GM18868 (cell line): ENCODE data around the gene FBXO42.

Experiments
- ATAC-seq: cut with Tn5 transposase; IDR thresholded peaks from one replicate; pipeline ENCODE4 v1.9.1; 2021; ENCODE audit warnings: mild to moderate bottlenecking, moderate library complexity; ENCODE audit not compliant: unreplicated experiment

Gene FBXO42

DNA sequence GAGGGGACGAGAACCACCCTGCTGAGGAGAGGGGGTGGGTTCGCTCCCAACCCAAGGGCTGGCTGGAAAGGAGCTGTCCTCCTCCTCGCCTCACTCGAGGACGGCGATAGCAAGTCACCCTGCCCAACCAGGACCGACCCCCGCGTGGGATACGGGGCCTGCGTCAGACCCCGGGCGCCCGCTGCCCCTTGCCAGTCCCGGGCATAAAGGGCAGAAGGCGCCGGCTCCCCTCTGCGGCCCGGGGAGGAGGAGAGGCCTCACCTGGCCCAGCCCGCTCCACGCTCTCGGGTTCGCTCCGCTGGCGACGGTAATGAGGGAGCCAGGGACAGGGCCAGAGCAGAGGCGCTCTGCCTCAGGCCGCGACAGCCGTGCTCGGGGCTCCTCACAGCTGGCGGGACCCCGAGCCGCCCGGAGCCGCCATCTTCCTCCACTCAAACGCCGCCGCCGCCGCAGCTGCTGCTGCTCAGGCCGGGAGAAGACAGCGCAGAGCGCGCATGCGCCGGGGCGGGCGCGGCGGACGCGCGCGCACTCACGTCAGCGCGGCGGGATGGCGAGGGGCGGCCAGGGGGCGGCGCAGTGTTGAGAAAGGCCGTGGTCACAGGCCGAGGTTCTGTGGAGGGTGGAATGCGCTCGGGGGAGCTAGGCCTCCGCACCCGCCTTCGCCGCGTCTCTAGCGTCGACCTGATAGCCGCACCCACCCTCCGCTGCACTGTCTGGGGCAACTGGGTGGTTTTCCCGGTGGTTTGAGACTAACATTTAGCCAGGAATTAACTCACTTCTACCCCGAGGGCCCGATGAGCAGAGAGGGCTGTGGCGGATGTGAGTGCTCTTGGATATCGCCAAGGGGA lies at the start of gene FBXO42:
Gene FBXO42, minus strand, starts transcription at position 487 of the 848 bp plus-strand sequence. CDS start 37,062 bp downstream, outside the sequence.
- peak; percentile 85 for ATAC-seq

DNA sequence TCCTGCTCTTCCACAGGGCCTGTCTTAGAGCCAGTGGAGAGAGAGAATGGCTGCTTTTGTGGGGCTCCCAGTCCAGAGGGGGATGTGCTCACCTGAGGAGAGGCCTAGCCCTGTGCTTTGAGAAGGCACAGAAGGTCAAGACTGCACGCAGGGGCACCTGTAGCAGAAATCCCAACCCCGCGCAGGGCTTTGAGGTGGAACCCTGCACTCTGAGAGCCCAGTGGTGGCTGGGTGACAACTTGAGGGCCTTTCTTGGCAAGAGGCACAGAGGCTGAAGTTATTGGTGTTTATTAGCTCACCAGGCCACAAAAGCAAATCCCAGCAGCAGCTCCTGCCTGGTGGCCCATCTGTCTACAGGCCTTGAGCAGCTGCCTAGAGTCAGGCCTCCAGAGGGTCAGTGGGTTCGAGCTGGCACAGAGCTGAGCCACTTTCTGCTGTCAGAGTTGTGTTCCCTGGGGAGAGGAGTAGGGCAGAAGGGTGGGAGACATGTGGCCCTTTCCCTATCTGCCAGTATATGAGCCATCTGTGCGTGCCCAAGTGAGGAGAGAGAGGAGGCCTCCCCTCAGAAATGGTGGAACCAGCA lies 46.2 kb upstream of the FBXO42 start:
- no peak for ATAC-seq

DNA sequence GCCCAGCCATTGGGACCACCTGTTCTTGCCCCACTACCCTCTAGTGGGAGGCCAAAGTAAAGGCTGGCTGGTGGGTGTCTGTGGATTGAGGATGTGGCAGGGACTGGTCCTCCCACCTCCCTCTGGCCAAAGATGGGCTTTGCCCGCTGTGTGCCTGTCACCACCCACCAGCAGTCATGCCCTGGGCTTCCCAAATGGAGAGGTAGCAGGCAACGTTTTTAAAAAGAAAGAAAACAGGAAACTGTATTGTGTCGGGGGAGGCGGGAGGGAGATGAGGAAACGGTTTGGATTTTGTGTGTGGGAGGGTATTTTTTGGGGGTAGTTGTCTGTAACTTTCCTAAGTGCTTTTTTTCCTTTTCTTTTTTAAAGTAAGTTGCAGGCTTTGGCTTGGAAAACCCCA lies 44.8 kb upstream of the FBXO42 start:
- ATAC-seq, result no peak

DNA sequence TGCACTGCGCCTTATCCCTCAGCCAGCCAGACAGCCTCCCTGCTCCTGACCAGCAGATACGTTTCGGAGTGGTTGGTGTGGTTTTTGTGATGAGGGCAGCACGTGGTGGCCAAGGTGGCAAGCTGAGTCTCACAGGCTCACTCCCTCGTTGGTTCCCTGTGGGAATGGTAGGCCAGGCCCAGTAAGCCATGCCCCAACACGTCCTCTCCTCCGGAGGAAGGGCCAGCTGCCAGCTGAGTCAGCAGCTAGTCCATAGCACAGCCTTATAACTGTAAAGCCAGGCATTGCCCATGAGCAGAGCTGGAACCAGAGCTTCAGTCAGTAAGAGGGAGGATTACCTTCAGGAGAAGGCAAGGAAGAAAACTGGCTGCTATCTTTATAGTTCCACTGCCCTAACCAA lies 44.3 kb upstream of the FBXO42 start:
- ATAC-seq, result no peak

DNA sequence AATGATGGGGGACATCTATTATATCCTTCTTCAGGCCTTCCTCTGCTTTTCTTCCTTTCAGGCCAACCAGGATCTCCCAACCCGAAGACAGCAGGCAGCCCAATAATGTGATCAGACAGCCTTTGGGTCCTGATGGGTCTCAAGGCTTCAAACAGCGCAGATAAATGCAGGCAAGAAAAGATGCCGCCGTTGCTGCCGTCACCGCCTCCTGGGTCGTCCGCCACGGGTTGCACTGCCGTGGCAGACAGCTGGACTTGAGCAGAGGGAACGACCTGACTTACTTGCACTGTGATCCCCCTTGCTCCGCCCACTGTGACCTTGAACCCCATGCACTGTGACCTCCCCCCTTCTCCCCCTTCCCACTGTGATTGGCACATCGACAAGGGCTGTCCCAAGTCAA lies 42.7 kb upstream of the FBXO42 start:
- ATAC-seq, result no peak

DNA sequence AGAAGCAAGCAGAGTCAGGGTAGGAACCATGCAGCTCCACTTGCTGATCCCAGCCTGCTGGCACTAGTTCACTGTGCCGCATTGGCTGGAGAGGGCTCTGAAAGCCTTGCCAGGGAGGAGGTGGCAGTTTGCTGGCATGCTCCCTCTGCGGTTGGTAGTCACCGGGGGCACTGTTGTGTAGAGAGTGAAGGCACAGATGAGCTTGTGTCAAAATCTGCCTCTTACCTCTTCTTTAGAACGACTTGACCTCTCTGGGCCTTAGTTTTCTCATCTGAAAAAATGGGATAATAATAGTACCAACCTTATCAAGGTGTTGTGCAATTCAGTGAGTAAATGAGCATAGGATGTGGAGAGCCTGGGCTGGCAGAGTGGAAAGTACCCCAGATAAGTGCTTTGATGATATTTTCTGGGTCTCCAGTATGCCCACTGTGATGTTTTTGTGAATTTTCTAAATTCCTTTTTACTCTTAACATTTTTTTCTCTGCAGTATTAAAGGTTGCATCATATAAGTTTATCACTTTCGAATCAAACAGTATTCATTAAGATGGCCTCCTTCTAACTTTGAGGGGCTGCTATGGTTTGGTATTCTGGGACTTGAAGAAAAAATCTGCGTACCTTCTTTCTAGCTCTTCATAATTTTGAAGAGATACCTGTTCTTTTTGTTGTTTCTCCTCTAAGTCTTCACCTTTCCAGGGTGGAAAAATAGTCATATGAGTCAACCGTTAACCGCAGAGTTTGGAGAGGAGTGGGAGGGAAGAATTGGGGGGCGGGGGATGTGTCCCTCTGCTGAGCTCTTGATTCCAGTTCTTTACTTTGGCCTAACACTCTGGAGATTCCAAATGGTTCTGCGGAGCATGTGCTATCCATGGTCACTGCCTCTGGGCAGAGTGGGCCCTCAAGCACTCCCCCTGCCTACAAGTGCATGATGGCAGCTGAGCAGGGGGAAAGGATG lies 41.6 kb upstream of the FBXO42 start:
- ATAC-seq, result no peak

DNA sequence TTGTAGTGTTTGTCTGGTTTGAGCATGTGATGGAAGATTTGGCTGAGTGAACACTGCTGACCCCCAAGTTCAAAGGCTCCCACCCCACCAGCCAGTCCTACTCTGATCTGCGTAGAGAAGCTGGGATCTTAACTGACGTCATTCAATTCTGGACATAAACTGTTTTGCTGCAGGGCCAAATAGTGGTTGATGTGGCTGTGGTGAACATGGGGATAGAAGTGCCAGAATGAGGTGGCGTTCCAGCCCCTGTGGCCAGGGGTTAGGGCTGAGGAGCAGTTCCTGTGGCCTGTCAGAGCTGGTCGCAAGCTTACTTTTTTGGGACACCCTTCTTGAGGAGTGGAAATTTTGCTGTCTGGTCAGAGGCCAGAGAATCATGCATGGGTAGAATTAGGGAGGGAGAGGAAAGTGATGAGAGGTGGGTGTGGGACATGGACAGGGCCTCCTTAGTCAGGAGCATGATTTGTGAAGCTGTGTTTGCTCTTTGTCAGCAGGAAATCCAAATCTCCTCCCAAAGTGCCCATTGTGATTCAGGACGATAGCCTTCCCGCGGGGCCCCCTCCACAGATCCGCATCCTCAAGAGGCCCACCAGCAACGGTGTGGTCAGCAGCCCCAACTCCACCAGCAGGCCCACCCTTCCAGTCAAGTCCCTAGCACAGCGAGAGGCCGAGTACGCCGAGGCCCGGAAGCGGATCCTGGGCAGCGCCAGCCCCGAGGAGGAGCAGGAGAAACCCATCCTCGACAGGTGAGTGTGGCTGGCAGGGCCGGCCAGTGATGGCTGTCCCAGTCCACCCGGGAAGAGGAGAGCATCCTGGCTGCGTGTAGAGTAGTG lies 40.7 kb upstream of the FBXO42 start:
- no peak for ATAC-seq

DNA sequence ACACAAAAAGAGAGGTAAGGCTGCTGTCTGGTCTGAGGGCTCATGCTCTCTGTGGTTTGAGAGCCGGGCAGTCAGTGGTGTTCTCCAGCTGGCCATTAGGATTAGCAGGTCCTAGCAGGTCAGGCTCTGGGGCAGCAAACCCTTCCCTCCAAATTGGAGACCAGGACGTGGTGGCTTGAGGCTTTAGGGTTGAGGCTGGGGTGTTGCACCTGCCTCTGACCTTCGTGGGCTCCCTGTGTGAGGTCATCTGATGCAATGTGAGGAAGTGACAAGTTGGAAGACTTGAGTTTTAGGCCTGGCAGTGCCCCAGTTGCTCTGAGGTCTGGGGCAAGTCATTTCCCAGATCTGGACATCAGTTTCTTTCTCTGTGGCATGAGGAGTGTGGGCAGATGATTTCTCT lies 39.1 kb upstream of the FBXO42 start:
- no peak for ATAC-seq

DNA sequence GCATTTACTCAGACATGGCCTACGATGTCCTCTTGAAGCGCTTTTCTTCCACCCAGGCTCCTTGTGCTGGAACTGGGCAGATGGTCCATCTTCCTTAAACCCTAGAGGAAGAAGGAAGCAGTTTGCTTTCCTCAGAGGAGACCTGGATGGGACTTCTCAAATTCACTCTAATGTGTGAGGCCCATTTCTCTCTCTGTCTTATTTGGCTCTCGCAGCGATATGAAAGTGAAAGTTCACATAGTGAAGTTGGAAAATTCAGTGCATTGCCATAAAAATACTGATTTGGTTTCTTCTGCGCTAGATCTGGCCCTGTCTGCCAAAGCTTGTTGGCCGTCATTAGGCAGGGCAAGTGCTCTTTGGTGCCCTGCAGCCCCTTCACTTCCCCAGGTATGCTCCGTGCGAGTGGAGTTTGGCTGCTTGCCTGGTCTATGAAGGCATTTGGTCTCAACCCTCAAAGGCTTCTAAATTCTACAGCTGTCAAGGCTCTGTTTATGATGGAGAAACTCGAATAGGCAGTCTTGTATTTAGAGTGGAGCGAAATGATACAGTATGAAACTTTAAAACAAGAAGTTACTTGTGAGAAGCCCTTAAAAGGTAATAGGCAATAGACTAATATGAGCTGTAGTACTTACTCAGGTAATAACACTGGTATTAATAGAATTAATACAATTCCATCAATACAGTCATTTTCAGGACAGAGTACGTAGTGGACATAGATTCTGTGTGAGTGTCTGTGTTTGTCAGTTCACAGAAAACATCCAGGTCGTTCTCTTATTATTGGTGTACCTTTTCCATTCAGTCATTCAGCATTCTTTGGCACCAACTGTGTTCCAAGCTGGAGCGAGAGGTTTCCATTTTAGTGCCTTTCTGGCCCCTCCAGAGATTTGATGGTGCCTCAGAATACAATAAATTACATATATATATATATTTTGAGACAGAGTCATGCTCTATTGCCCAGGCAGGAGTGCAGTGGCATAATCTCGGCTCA lies 35.2 kb upstream of the FBXO42 start:
- peak; percentile 55 for ATAC-seq

DNA sequence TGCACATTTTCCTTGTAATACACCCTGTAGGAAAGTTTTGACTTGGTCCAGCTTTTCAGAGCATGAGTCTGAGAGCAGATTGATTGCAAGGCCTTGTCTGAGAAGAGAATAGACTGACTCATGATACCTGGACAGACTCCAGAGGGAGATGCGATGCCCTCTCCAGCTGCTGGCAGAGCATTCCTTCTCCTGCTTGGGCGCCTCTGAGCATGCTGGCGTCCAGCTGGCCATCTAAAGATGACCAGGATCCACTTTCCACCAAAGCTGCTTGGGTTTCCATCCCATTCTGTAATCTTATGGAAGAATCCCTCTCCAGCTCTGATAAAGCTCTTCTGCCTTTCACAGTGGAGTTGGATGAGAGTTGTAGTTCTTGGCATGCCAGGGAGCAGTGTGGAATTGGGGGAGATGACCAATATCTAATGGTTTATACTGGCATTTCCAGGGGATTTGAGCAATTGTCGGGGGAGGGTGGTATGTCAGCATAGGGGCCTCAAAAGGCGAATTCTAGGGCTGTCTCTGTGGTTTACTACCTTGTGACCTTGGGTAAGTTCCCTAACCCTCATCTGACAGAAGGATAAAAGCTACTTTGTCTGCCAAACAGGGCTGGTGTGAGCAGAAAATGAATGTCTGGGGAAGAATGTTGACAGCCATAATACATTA lies 34.3 kb upstream of the FBXO42 start:
- no peak for ATAC-seq

DNA sequence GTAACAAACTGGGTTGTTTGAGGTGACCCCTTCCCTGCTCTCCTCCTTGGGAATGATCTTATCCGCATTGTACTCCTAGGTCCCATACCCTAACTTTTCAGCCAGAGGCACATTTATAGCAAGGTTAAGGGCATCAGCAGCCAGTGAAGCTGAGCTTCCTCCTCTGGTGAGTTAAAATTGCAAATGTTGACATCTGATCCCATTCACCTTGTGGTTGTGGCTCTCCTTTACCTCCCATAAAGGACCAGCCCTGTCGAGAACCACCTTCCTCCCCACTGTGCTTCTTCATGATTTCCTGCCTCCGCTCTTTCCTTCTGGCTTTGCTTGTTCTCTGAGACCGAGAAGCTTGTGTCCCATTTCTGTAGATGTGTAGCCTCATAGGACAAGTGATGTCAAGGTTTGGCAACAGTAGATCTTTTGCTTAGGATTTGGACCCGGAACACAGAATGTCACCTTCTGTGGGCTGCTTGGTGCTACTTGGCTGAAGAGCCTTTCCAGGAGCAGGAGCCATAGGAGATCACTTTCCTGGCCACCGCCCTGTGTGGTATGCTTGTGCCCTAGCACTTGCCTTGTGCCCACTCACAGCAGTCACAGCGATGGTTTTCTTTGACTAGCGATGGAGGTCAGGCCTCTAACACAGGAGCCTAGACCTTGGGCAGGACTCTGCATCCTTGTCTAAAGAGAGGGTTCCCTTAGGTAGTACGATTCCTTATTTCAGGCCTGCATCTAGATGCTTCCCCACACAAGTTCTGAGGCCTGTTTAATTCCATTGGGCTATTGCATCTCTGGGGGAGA lies 33.6 kb upstream of the FBXO42 start:
- ATAC-seq, result no peak

DNA sequence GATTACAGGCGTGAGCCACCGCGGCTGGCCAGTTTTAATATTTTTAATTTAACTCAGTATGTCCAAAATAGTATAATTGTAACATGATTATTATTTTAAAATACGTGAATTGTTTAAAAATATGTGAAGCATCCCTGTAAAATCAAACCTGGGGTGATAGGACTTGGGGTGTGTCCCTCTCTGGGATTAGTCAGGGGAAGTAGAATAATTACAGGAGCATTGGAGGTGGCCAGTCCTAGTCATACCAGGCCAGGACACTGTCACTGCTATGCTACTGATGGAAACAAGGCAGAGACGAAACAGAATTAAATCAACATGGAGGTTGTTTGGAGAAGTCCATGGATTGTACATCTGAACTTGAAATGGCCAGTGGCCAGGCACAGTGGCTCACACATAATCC lies 31.6 kb upstream of the FBXO42 start:
- no peak for ATAC-seq

DNA sequence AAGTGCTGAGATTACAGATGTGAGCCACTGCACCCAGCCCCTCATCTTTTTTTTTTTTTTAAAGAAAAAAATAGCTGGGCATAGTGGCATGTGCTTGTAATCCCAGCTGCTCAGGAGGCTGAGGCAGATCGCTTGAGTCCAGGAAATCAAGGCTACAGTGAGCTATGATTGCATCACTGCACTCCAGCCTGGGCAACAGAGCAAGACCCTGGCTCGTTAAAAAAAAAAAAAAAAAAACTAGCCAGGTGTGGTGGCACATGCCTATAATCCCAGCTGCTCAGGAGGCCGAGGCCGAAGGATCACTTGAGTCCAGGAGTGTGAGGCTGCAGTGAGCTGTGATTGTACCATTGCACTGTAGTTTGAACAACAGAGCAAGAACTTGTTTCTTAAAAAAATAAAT lies 28.6 kb upstream of the FBXO42 start:
- ATAC-seq, result no peak

DNA sequence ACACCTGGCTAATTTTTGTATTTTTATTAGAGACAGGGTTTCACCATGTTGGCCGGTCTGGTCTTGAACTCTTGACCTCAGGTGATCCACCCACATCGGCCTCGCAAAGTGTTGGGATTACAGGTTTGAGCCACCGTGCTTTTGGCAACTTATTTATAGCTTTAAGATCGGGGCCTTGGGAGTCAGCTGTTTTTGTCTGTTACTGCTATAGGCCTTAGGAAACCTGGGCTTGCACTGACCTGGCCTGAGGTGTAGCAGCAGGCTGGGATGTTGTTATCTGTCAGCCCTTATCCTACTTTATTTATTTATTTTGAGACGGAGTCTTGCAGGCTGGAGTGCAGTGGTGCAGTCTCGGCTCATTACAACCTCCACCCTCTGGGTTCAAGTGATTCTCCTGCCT lies 26.2 kb upstream of the FBXO42 start:
- ATAC-seq, result no peak

DNA sequence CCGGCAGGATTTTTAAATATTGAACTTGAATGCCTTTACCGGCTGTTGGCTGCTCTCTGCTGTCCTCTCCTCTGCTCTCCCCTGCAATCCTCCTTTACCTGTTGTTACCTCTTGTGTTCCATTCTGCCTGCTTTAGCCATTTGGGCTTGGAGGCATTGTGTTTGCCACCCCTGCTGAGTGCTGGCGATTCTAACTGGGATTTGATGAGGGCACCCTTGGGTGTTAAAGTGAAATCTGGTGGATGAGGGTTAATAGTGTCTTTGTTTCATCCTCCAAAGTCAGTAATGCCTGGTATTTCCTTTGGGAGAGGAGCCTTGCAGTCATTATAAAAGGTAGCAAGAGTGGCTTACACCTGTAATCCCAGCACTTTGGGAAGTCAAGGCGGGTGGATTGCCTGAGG lies 24.7 kb upstream of the FBXO42 start:
- no peak for ATAC-seq

DNA sequence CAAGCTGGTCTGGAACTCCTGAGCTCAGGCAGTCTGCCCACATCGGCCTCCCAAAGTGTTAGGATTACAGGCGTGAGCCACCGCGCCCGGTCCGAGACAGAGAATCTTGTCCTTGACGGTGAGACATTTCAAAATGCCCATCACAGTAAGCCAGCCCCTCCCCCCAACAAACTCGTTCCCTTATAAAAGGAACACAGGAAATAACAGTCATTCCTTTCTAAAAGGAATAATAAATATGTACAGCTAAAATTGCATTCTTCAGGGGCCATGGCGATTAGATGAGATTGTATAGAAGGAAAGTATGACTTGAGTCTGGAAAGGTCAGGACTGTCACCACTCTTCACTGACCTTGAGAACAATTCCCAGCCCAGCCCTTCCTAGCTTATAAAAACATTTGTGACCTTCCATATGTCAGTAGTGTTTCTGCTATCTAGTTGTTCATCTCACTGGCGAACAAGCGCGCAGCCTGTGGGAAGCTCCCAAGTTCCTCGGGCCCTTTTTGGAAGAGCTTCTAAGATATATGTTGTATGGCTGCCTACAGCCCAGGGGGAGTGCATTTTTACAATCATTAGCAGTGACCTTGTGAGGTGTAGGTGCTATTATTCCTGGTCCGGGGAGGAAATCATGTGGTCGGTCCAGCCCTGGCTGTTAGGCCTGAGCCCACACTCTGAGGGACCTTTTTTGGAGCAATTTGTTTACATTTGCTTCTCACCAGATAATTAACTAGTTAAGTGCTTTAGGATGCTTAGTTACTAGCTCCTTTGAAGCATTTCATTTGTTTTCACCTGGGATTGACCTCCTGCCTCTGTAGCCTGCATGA lies 23.5 kb upstream of the FBXO42 start:
- ATAC-seq, result no peak

DNA sequence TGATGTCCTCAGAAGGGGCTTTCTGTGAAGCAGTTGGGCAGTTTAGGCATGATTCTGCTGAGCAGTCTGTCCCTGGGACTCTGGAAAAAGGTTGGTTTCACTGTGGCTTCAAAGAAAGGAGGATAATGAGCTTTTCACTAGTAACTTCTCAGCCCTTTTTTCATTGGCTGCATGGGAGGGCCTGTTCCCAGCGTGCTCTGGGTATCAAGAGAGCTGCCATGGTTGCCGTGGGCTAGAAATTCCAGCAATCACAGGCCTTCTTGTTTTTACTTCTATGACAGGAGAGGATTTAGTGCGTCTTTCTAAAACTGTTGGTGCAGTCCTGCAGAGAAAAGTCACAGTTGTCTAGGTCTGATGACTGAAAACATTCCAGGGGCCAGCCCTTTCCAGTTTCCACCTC lies 22.0 kb upstream of the FBXO42 start:
- no peak for ATAC-seq
